GM12872 (cell line): ENCODE data around the gene TSPAN13.

Experiments used
- CTCF ChIP-seq: IDR thresholded peaks from 3 replicates; pipeline ENCODE4 v1.5.1; 2011; ENCODE audit warnings: low read depth, mild to moderate bottlenecking, low read length, moderate library complexity; ENCODE audit not compliant: insufficient read depth

The TSPAN13 gene

GRCh38 chr7:16730937-16731336 is 22.6 kb upstream of the TSPAN13 start:
- TF ChIP-seq CTCF, result no peak

GRCh38 chr7:16732828-16733227 is 20.7 kb upstream of the TSPAN13 start:
- TF ChIP-seq CTCF, result no peak

- TF ChIP-seq CTCF, result no peak
Observed at GRCh38 chr7:16734148-16734726, 19.3 kb upstream of the TSPAN13 start.

- no peak for TF ChIP-seq CTCF
Observed at GRCh38 chr7:16735020-16735419, 18.5 kb upstream of the TSPAN13 start.

- TF ChIP-seq CTCF, result no peak
Observed at GRCh38 chr7:16738011-16738688, 15.4 kb upstream of the TSPAN13 start.

GRCh38 chr7:16739863-16740622 is 13.5 kb upstream of the TSPAN13 start:
- TF ChIP-seq CTCF, result no peak

GRCh38 chr7:16740623-16740953 is 13.0 kb upstream of the TSPAN13 start:
- no peak for TF ChIP-seq CTCF
